GM15510 (cell line): Measurements from ENCODE around the gene CLIC3.

Experiments
- POLR2A ChIP-seq: IDR thresholded peaks from 3 replicates; pipeline ENCODE4 v1.6.1; 2011; ENCODE audit warnings: borderline replicate concordance; ENCODE audit not compliant: insufficient read length; ENCODE audit errors: extremely low read depth

The CLIC3 gene

DNA sequence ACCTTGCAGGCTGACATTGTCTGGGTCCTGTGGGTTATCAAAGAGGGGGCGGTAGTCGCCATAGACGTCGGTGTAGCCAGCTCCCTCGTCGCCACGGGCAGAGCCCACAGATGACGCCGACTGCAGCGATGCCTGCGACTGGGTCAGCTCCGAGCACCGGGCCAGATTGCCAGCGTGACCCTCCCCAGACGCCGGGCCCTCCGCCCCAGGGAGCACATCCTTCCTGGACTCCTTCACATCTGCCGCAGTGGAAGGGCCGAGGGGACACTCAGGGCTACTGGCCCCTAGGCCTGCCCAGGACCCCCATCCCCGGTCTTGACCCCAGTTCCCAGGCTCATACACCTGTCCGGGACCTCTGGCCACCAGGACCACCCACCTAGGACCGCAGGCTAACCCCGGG lies 17.8 kb upstream of the CLIC3 start:
- no peak for TF ChIP-seq POLR2A

DNA sequence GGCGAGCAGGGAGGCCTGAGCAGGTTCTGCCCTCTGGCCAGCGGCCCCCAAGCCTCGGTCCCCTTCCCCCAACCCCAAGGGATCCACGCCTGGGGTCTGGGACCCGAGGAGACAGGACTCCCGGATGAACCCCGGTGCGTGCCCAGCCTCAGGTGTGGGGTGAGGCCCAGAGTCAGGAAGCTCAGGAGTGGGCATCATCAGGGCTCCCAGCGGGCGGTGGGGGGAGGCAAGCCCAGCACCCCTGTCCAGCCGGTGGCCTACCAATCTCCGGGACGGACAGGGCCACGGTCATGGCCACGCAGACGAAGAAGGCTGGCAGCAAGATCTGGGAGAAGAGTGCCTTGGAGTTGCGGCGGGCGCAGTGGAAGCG lies 17.2 kb upstream of the CLIC3 start:
- no peak for TF ChIP-seq POLR2A

DNA sequence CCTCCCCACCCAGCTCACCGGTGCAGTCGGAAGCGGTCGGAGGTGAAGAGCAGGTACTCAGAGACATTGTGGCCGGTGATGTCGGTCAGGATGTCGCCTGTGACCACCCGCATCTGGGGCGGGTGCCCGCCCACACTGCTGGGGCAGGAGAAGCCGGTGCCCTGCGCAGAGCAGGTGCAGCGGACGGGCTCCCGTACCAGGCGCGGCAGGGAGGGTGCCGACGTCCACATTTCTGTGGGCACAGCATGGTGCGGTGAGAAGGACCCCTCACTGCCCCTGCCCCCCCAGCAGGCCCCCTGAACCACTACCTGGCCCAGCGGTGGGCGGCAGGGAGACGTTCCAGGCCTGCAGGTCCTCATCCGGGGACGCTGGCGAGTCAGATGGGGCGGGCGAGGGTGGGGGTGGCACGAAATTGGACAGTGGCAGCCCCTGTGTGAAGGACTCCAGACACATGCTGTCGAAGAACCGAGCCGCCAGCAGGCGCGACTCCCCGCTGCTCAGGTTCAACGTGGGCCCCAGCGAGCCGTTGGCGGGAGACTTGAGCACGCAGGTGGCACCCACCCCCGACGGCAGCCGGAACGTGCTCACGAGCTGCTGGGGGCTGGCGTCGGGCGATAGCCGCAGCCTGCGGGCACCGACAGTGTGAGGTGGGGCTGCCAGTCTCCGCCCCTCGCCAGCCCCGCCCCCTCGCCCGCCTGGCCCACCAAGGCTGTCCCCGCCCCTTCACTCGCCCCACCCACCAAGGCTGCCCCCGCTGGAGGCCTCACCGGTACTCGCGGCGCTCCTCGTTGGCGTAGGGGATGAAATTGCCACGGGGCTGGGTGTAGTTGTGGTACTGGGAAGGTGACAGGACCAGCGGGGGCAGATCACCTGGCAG lies 16.6 kb upstream of the CLIC3 start:
- no peak for TF ChIP-seq POLR2A

- TF ChIP-seq POLR2A = no peak
These were observed 15.7 kb upstream of the CLIC3 start for GRCh38 chr9:137011907-137012675.

DNA sequence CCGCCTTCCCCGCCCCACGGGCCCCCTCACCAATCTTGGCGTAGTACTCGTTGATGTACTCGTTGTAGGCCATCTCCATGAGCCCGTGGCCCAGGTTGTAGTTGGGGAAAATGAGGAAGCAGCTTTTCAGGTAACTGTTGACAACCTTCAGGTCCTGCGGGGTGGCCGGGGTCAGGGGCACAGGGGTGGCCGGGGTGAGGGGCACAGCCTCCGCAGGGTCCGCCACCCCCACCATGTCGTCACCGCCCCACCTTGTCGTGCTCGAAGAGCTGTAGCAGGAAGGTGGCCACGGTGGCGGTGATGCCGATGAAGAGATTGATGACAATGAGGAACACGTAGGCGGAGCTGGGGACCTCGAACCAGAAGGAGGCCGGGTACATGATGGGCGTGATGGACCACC lies 14.8 kb upstream of the CLIC3 start:
- no peak for TF ChIP-seq POLR2A

- no peak for TF ChIP-seq POLR2A
These were observed 13.8 kb upstream of the CLIC3 start for GRCh38 chr9:137009938-137010732.

- no peak for TF ChIP-seq POLR2A
These were observed 12.8 kb upstream of the CLIC3 start for GRCh38 chr9:137009217-137009616.

- TF ChIP-seq POLR2A = no peak
These were observed 11.9 kb upstream of the CLIC3 start for GRCh38 chr9:137008312-137008711.

DNA sequence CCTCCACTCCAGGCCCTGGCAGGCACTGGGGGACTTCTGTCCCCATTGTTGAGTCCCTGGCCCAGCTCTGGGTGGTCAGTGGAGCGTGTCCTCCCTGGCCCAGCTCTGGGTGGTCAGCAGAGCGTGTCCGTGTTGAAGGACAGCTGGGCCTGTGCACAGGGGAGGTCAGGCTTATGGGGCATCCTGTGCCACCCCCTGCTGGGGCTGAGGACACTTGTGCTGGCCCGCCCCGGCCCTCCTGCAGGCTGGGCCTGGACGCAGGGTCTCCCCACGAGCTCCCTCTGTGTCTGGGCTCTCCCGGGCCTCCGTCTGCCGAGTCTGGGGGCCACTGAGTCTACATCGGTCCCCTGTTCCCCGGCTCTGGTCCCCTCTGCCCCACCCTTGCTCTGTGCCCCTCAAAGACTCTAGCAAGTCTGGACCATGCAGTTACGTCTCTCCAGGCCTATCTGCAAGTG lies 11.5 kb upstream of the CLIC3 start:
- no peak for TF ChIP-seq POLR2A

- no peak for TF ChIP-seq POLR2A
These were observed 10.9 kb upstream of the CLIC3 start for GRCh38 chr9:137007108-137007815.

DNA sequence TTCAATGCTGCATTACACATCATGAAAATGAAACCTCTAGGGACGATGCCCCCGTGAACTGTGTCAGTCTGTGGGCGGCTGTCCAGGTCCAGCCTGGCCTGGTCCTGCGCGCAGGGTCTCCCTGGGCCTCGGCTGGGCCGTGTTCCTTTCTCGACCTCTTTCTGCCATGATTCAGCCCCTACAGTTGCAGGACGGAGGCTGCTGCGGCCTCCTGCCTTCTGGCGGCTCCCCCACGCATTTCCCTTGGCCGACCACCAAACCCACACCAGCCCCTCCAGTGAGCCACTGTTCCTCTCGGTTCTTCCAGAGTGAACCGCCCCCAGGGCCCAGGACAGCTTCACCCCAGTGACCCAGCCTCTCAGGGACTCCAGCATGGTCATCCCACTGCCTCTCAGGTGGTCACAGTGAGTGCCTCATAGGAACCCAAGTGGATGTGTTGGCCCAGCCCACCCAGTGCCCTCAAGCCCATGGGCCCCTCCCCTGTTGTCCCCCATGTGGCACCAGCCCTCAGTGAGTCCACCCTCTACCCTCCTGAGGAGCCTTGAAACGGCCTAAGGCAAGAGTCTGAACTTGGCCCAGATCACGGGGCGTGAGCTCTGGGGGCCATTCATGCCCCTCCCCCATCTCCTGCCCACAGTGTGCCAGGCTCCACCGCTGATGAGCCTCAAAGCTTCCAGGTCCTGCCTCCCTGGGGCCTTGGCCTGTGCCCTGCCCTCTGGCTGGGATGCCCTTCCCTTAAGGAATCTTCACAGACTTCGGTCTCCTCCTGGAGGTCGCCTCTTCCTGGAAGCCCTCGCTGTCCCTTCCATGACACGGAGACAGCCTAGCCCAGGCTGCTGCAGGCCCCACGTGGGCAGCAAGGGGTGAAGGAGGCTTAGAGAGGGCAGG lies 10.0 kb upstream of the CLIC3 start:
- no peak for TF ChIP-seq POLR2A

DNA sequence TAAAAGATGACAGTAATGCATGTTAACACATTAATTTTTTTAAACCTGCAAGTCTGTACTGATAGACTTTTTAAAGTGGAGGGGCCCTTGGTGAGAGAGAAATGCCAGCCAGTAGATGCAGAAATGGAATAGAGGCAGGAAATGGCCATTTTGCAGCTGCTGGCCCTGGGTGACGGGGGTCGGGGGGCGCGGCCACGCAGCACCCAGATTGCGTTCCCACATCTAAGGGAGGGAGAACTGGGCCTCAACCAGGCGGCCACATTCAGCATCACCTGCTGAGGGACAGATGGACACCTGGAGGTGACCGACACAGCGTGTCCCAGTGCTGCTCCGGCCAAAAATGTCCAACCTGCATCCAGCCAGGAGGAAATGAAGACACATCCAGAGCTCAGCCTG lies 6.3 kb upstream of the CLIC3 start:
- TF ChIP-seq POLR2A = no peak

DNA sequence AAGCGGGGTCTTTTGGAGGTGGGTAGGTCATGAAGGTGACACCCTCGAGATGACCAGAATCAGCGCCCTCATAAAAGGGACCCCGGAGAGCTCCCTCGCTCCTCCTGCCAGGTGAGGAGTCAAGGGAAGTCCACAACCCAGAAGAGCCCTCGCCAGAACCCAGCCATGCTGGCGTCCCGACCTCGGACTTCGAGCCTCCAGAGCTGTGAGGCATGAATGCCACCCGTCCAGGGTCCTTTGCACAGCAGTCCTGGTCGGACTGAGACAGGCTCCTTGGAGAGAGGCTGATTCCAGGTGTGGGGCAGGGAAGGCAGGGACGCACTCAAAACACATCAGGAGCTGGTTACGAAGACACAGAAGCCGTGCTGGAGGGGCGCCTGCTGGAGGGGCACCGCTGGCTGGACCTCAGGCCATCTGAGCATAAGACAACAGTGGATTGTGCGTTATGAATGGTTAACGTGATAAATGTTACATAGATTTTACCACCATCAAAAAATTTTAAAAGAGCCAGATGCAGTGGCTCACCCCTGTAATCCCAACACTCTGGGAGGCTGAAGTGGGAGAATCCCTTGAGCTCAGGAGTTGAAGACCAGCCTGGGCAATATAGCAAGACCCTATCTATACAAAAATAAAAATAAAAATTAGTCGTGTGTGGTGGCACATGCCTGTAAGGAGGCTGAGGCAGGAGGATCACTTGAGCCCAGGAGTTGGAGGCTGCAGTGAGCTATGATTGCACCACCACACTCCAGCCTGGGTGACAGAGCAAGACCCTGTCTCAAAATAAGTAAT lies 5.7 kb upstream of the CLIC3 start:
- no peak for TF ChIP-seq POLR2A
